Thymus (tissue), 11 donors: ENCODE data around the gene POMT2. TPM values are rescaled to one million over a fixed set of nuclear protein-coding genes. Genes with fewer than 3 reads are reported as not detected.

Experiments
- DNase-seq, 9 donors: peaks; one replicate each; pipeline ENCODE4 v3.0.0-alpha.2; 2013; ENCODE audit warnings: low spot score in 9 of 9, low read depth in 6 of 9, missing footprints in 1 of 9
- H3K27ac ChIP-seq, 2 donors: one replicate each; pipeline ENCODE4 v1.5.1; 2013; ENCODE audit warnings: control low read depth in 1 of 2, low read depth in 1 of 2, low read length in 1 of 2, mild to moderate bottlenecking in 1 of 2, moderate library complexity in 1 of 2
- H3K27me3 ChIP-seq, 2 donors: one replicate each; pipeline ENCODE4 v1.5.1; 2013; ENCODE audit warnings: low read length in 1 of 2; ENCODE audit not compliant: control insufficient read depth in 2 of 2, insufficient read depth in 1 of 2
- H3K36me3 ChIP-seq, 2 donors: one replicate each; pipeline ENCODE4 v1.5.1; 2013; ENCODE audit warnings: low read length in 1 of 2, mild to moderate bottlenecking in 1 of 2, moderate library complexity in 1 of 2; ENCODE audit not compliant: control insufficient read depth in 2 of 2, insufficient read depth in 2 of 2
- H3K4me1 ChIP-seq, 2 donors: one replicate each; pipeline ENCODE4 v1.5.1; 2013; ENCODE audit warnings: low read length in 2 of 2; ENCODE audit not compliant: control insufficient read depth in 2 of 2, insufficient read depth in 2 of 2
- H3K4me3 ChIP-seq, 2 donors: one replicate each; pipeline ENCODE4 v1.5.1; 2013; ENCODE audit warnings: low read length in 2 of 2, control low read depth in 1 of 2, mild to moderate bottlenecking in 1 of 2
- H3K9me3 ChIP-seq, 2 donors: one replicate each; pipeline ENCODE4 v1.5.1; 2013; ENCODE audit warnings: low read length in 1 of 2, mild to moderate bottlenecking in 1 of 2; ENCODE audit not compliant: control insufficient read depth in 2 of 2, insufficient read depth in 1 of 2
- WGBS: extraction: QIAGEN DNeasy Blood & Tissue Kit; methylation state at CpG from one replicate; pipeline ENCODE4 v1.1.7; 2013; 5-methylcytosine and 5-hydroxymethylcytosine counted together
- polyA plus RNA-seq: library from polyadenylated mRNA; stranded (reverse); fragments of 200-250 nt; gene quantifications from one replicate; pipeline ENCODE4 v1.2.3, GENCODE V29; 2013
- total RNA-seq: library from RNA; stranded (reverse); fragments of 120-200 nt; gene quantifications from one replicate; pipeline ENCODE4 v1.2.4, GENCODE V29; 2013
- donor health status: healthy.

POMT2 gene
- total and polyA plus RNA-seq, 2 donors = 3.5 to 11.1 TPM

GRCh38 chr14:77236814-77237213 lies 83.9 kb downstream of the POMT2 start:
- no peaks in the 10 kb centered on the region for H3K27me3 ChIP-seq
- H3K4me3 ChIP-seq = no peak overlapping the region
- no peaks in the 10 kb centered on the region for H3K36me3 ChIP-seq
- no peak overlapping the region for H3K27ac ChIP-seq
- H3K4me1 ChIP-seq = no peaks in the 10 kb centered on the region
- no peaks in the 10 kb centered on the region for H3K9me3 ChIP-seq
- WGBS = 94% methylated on average over 7 of the region's 7 CpGs
- DNase-seq = no peak

GRCh38 chr14:77231721-77232120 lies 89.0 kb downstream of the POMT2 start:
- Histone ChIP-seq H3K27ac (no peak overlapping the region), H3K36me3 (no peaks in the 10 kb centered on the region), H3K9me3 (no peaks in the 10 kb centered on the region), H3K27me3 (no peaks in the 10 kb centered on the region), H3K4me3 (no peak overlapping the region), H3K4me1 (no peaks in the 10 kb centered on the region)
- DNase-seq = no peak
- 91% methylated on average over 3 of the region's 3 CpGs for WGBS

DNA sequence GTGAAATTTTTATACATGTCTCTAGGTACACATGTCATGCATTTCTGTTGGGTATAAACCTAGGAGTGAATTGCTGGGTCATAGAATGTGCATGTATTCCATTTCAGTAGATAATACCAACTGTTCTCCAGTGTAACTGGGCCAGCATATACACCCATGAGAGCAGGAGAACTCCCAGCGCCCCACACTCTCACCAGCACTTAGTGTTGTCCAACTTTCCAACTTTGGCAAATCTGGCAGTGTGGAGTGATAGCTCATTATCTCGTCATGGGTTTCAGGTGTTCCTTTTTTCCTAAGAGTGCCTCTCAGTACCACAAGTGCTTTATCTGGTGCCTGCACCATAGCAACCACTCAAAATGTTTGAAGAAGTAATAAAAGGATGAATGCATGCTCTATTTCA lies 89.8 kb downstream of the POMT2 start:
- no peak overlapping the region for H3K4me3 ChIP-seq
- no peaks in the 10 kb centered on the region for H3K36me3 ChIP-seq
- WGBS = 93% methylated on average over 2 of the region's 2 CpGs
- no peak overlapping the region for H3K27ac ChIP-seq
- H3K27me3 ChIP-seq = no peaks in the 10 kb centered on the region
- DNase-seq = no peak
- H3K4me1 ChIP-seq = no peaks in the 10 kb centered on the region
- H3K9me3 ChIP-seq = no peaks in the 10 kb centered on the region

- Histone ChIP-seq H3K4me1 (no peaks in the 10 kb centered on the region), H3K27me3 (no peaks in the 10 kb centered on the region), H3K9me3 (no peaks in the 10 kb centered on the region), H3K4me3 (no peak overlapping the region), H3K27ac (no peak overlapping the region), H3K36me3 (no peaks in the 10 kb centered on the region)
- DNase-seq = no peak
- WGBS = 90% methylated on average over 6 of the region's 6 CpGs
These were observed 92.6 kb downstream of the POMT2 start for GRCh38 chr14:77228056-77228455.

GRCh38 chr14:77225892-77226557 lies 94.7 kb downstream of the POMT2 start:
- H3K9me3 ChIP-seq = no peaks in the 10 kb centered on the region
- 93% methylated on average over 14 of the region's 14 CpGs for WGBS
- H3K27me3 ChIP-seq = no peaks in the 10 kb centered on the region
- H3K36me3 ChIP-seq = no peaks in the 10 kb centered on the region
- H3K4me1 ChIP-seq = no peaks in the 10 kb centered on the region
- DNase-seq = no peak
- H3K4me3 ChIP-seq = no peak overlapping the region
- no peak overlapping the region for H3K27ac ChIP-seq

DNA sequence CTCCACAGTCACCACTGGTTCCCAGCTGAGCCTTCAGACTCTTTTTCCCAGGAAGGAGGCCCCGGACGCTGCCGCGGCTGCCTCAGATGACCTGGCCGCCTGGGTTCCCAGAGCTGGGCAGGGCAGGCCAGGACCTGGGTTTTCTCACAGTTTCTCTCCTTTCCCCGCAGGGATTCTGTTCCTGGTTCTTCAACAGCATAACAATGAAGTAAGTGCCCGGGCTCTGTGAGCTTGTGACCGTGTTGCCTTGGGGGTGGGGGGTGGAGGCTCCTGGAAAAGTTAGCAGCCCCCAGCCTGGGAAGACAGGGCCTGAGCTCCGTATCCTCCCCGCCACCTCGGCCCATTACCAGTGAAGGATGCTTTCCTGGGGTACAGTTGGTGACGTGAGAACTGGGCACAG lies 95.4 kb downstream of the POMT2 start:
- Histone ChIP-seq H3K9me3 (no peaks in the 10 kb centered on the region), H3K4me3 (no peak overlapping the region), H3K4me1 (no peaks in the 10 kb centered on the region), H3K27me3 (no peaks in the 10 kb centered on the region), H3K36me3 (no peaks in the 10 kb centered on the region), H3K27ac (no peak overlapping the region)
- 96% methylated on average over 12 of the region's 12 CpGs for WGBS
- DNase-seq = no peak

Other genes with a start within 250 kb of the POMT2 start
- 11.7 TPM for gene CIPC, start 222.6 kb downstream of the POMT2 start, total RNA-seq
- 10.5 TPM for gene CIPC, start 222.6 kb downstream of the POMT2 start, polyA plus RNA-seq
- not detected for gene ZDHHC22, start 179.1 kb downstream of the POMT2 start, total RNA-seq
- gene ZDHHC22, start 179.1 kb downstream of the POMT2 start, polyA plus RNA-seq = 0.05 TPM
- gene TMEM63C, start 139.1 kb downstream of the POMT2 start, total RNA-seq = 0.24 TPM
- gene TMEM63C, start 139.1 kb downstream of the POMT2 start, polyA plus RNA-seq = 0.64 TPM
- 0.14 TPM for gene NGB, start 49.7 kb downstream of the POMT2 start, total RNA-seq
- 0.41 TPM for gene NGB, start 49.7 kb downstream of the POMT2 start, polyA plus RNA-seq
- 18.6 TPM for gene GSTZ1, start 153 bp upstream of the POMT2 start, total RNA-seq
- gene GSTZ1, start 153 bp upstream of the POMT2 start, polyA plus RNA-seq = 24.4 TPM
- 10.0 TPM for gene TMED8, start 56.2 kb upstream of the POMT2 start, total RNA-seq
- gene TMED8, start 56.2 kb upstream of the POMT2 start, polyA plus RNA-seq = 7.0 TPM
- gene SAMD15, start 56.5 kb upstream of the POMT2 start, total RNA-seq = 1.4 TPM
- gene SAMD15, start 56.5 kb upstream of the POMT2 start, polyA plus RNA-seq = 0.91 TPM
- gene NOXRED1, start 102.6 kb upstream of the POMT2 start, total RNA-seq = 0.19 TPM
- gene NOXRED1, start 102.6 kb upstream of the POMT2 start, polyA plus RNA-seq = 1.6 TPM
- gene VIPAS39, start 136.7 kb upstream of the POMT2 start, total RNA-seq = 19.3 TPM
- 15.8 TPM for gene VIPAS39, start 136.7 kb upstream of the POMT2 start, polyA plus RNA-seq
- gene AHSA1, start 137.2 kb upstream of the POMT2 start, total RNA-seq = 139 TPM
- gene AHSA1, start 137.2 kb upstream of the POMT2 start, polyA plus RNA-seq = 72.6 TPM
- gene ISM2, start 177.9 kb upstream of the POMT2 start, total RNA-seq = 0.05 TPM
- 0.18 TPM for gene ISM2, start 177.9 kb upstream of the POMT2 start, polyA plus RNA-seq